Activated T-helper 2 cell treated with anti-CD3 and anti-CD28 coated beads, Interferon-gamma antibody, Interleukin-2, Interleukin-4, amounts not matched to agents 10 μg/mL and 5 μg/mL and 100 μg/mL, durations not matched to agents 14 hours and 24 hours and 36 hours (primary cell): ENCODE data around the gene GTF3C2. TPM values are rescaled to one million over a fixed set of nuclear protein-coding genes. Genes with fewer than 3 reads are reported as not detected.

Experiments
- total RNA-seq: library from RNA; stranded (reverse); gene quantifications from 2 replicates; pipeline ENCODE4 v1.2.3, GENCODE V29; 2022

GTF3C2 gene
- total RNA-seq, 1 donor from 2014 or later, result 66.9 TPM

Other genes with a start within 250 kb of the GTF3C2 start
- gene CGREF1, start 237.6 kb downstream of the GTF3C2 start, total RNA-seq, result 8.1 and 9.0 TPM in 2 replicates
- gene ABHD1, start 232.9 kb downstream of the GTF3C2 start, total RNA-seq, result 1.2 and 1.5 TPM in 2 replicates
- 79.8 and 82.6 TPM in 2 replicates for gene PREB, start 222.1 kb downstream of the GTF3C2 start, total RNA-seq
- not detected in 2 replicates for gene PRR30, start 217.4 kb downstream of the GTF3C2 start, total RNA-seq
- gene TCF23, start 207.8 kb downstream of the GTF3C2 start, total RNA-seq, result not detected in 2 replicates
- gene ATRAID, start 144.7 kb downstream of the GTF3C2 start, total RNA-seq, result 107 and 114 TPM in 2 replicates
- gene SLC5A6, start 144.5 kb downstream of the GTF3C2 start, total RNA-seq, result 70.7 and 73.9 TPM in 2 replicates
- gene CAD, start 139.4 kb downstream of the GTF3C2 start, total RNA-seq, result 141 and 146 TPM in 2 replicates
- gene SLC30A3, start 93.7 kb downstream of the GTF3C2 start, total RNA-seq, result 1.7 and 1.9 TPM in 2 replicates
- not detected in 2 replicates for gene DNAJC5G, start 81.3 kb downstream of the GTF3C2 start, total RNA-seq
- 0.21 and 0.25 TPM in 2 replicates for gene TRIM54, start 74.3 kb downstream of the GTF3C2 start, total RNA-seq
- gene UCN, start 48.3 kb downstream of the GTF3C2 start, total RNA-seq, result 0.94 and 1.3 TPM in 2 replicates
- 80.4 and 82.6 TPM in 2 replicates for gene MPV17, start 33.7 kb downstream of the GTF3C2 start, total RNA-seq
- 43.4 and 44.8 TPM in 2 replicates for gene EIF2B4, start 13.6 kb upstream of the GTF3C2 start, total RNA-seq
- gene SNX17, start 13.9 kb upstream of the GTF3C2 start, total RNA-seq, result 117 and 120 TPM in 2 replicates
- 11.7 and 12.8 TPM in 2 replicates for gene ZNF513, start 24.0 kb upstream of the GTF3C2 start, total RNA-seq
- gene PPM1G, start 52.8 kb upstream of the GTF3C2 start, total RNA-seq, result 159 and 163 TPM in 2 replicates
- gene NRBP1, start 71.9 kb upstream of the GTF3C2 start, total RNA-seq, result 98.0 and 106 TPM in 2 replicates
- 6.2 and 7.5 TPM in 2 replicates for gene KRTCAP3, start 85.6 kb upstream of the GTF3C2 start, total RNA-seq
- 16.4 and 18.8 TPM in 2 replicates for gene IFT172, start 133.0 kb upstream of the GTF3C2 start, total RNA-seq
- gene FNDC4, start 138.4 kb upstream of the GTF3C2 start, total RNA-seq, result 0.18 and 0.30 TPM in 2 replicates
- gene GCKR, start 140.1 kb upstream of the GTF3C2 start, total RNA-seq, result not detected in 2 replicates
- 23.9 and 25.1 TPM in 2 replicates for gene ZNF512, start 226.3 kb upstream of the GTF3C2 start, total RNA-seq